Stomach (tissue), 4 donors: ENCODE results near the gene CARD14.

Source experiments
- EP300 ChIP-seq: sonication (generic); formaldehyde crosslinking; IDR thresholded peaks from one replicate; pipeline ENCODE4 v1.6.1; 2017; ENCODE audit warnings: antibody characterized with exemption
- POLR2AphosphoS5 ChIP-seq, 3 donors: sonication (generic); formaldehyde crosslinking; IDR thresholded peaks; one replicate each; pipeline ENCODE4 v1.6.1; 2016; ENCODE audit warnings: antibody characterized with exemption in 3 of 3
- TF ChIP-seq, protein P1 (sequence below), 7 experiments: fragments of 450-650 bp in 4 of 7; fragments of 200-600 bp in 3 of 7; sonication (generic) in 3 of 7; IDR thresholded peaks; one replicate each; pipeline ENCODE4 v1.5.1; 2016 to 2019; ENCODE audit warnings: antibody characterized with exemption in 7 of 7, control low read depth in 2 of 7, mild to moderate bottlenecking in 1 of 7

GRCh38 chr17:80126449-80126715 is 43.4 kb upstream of the CARD14 start:
- no peak for TF ChIP-seq EP300
- TF ChIP-seq POLR2AphosphoS5 (IDR thresholded peaks at IDR 0.05) = no peak
- TF ChIP-seq, protein P1, sequence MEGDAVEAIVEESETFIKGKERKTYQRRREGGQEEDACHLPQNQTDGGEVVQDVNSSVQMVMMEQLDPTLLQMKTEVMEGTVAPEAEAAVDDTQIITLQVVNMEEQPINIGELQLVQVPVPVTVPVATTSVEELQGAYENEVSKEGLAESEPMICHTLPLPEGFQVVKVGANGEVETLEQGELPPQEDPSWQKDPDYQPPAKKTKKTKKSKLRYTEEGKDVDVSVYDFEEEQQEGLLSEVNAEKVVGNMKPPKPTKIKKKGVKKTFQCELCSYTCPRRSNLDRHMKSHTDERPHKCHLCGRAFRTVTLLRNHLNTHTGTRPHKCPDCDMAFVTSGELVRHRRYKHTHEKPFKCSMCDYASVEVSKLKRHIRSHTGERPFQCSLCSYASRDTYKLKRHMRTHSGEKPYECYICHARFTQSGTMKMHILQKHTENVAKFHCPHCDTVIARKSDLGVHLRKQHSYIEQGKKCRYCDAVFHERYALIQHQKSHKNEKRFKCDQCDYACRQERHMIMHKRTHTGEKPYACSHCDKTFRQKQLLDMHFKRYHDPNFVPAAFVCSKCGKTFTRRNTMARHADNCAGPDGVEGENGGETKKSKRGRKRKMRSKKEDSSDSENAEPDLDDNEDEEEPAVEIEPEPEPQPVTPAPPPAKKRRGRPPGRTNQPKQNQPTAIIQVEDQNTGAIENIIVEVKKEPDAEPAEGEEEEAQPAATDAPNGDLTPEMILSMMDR (IDR thresholded peaks at IDR 0.05) = no peak
